ENCODE measurements around the gene KIAA0825. TPM values are rescaled to one million over a fixed set of nuclear protein-coding genes. Genes with fewer than 3 reads are reported as not detected.
"Not testable (repeated sequence)": the region's sequence is repeated elsewhere in the genome, so short reads cannot be mapped to it uniquely, and the experiment has no call there.

Gene KIAA0825
- total RNA-seq, 2 experiments from 2014 or later: 1.2 to 1.3 TPM

- ChIA-PET POLR2A (no interaction called here), CTCF (no interaction called here)
Measured at GRCh38 chr5:94154672-94155071, 463.7 kb downstream of the KIAA0825 start.

GRCh38 chr5:94153736-94154450, 464.5 kb downstream of the KIAA0825 start:
- CTCF ChIA-PET: no interaction called here
- POLR2A ChIA-PET: no interaction called here

- CTCF ChIA-PET, POLR2A ChIA-PET: not testable (repeated sequence)
Measured at GRCh38 chr5:94143621-94144020, 474.8 kb downstream of the KIAA0825 start.

- POLR2A ChIA-PET: no interaction called here
- CTCF ChIA-PET: no interaction called here
Measured at GRCh38 chr5:94140300-94140699, 478.1 kb downstream of the KIAA0825 start.

GRCh38 chr5:94130077-94130476, 488.3 kb downstream of the KIAA0825 start:
- ChIA-PET POLR2A (no interaction called here), CTCF (no interaction called here)

GRCh38 chr5:94125107-94125506, 493.3 kb downstream of the KIAA0825 start:
- POLR2A ChIA-PET: no interaction called here
- CTCF ChIA-PET: no interaction called here

GRCh38 chr5:94116317-94116716, 502.1 kb downstream of the KIAA0825 start:
- POLR2A ChIA-PET, CTCF ChIA-PET: not testable (repeated sequence)

- ChIA-PET CTCF (no interaction called here), POLR2A (no interaction called here)
Measured at GRCh38 chr5:94113087-94113486, 505.3 kb downstream of the KIAA0825 start.

- ChIA-PET CTCF (no interaction called here), POLR2A (interaction anchor here (0.5 kb wide), 1 partner anchor 1388 kb away, joined by 3 read pairs; no protein-coding TSS in a partner anchor)
Measured at GRCh38 chr5:94111209-94112004, 507.0 kb downstream of the KIAA0825 start.

- ChIA-PET POLR2A (interaction anchor here (0.6 to 0.7 kb wide), 2 partner anchors 182 to 268 kb away, joined by 3 to 8 read pairs; no protein-coding TSS in a partner anchor), CTCF (no interaction called here)
Measured at GRCh38 chr5:94103514-94104245, 514.7 kb downstream of the KIAA0825 start.

Other genes with a start within 250 kb of the KIAA0825 start
- 10 to 100 TPM; 11.9 to 14.6 TPM for gene SLF1, start 65 bp upstream of the KIAA0825 start, total RNA-seq

Measured in activated CD8-positive, alpha-beta memory T cell treated with anti-CD3 and anti-CD28 coated beads for 36 hours (primary cell).